ENCODE measurements around the gene SRPK3.

SRPK3 gene

GRCh38 chrX:153769158-153769864, 11.5 kb upstream of the SRPK3 start:
- in situ Hi-C loops (cut with MboI; ENCODE audit: low sequenced_read_pairs) = no loop called here

GRCh38 chrX:153769865-153770600, 10.8 kb upstream of the SRPK3 start:
- in situ Hi-C loops (cut with MboI; ENCODE audit: low sequenced_read_pairs) = no loop called here

DNA sequence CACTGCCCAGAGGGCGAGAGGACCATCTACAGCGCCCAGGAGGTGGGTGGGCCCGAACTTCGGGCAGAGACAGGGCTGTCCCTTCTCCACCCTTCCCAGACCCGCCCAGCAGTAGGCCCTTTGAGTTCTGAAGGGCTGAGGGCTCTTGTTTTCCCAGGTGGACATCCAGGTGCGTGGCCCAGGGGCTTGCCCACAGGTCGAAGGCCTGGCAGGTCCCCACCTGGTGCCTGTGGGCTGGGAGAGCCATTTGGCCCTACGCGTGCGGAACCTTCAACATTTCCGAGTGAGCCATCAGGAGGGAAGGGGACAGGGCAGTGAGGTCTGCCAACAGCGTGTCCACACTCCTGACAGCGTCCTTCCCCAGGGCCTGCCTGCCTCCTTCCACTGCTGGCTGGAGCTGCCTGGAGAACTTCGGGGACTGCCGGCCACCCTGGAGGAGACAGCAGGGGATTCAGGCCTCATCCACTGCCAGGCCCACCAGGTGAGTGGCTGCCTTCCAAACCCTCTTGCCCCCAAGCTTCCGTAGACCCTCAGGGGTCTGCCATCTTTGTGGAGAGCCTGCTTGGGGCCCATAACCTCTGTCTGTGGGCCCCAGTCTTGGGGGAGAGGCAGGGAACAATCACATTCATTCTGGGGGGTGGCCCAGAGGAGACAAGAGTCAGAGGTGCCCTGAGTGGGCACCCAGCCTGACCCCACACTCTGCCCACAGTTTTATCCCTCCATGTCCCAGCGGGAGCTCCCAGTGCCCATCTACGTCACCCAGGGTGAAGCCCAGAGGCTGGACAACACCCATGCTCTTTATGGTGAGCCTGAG, 10.0 kb upstream of the SRPK3 start:
- in situ Hi-C loops (cut with MboI; ENCODE audit: low sequenced_read_pairs) = no loop called here

DNA sequence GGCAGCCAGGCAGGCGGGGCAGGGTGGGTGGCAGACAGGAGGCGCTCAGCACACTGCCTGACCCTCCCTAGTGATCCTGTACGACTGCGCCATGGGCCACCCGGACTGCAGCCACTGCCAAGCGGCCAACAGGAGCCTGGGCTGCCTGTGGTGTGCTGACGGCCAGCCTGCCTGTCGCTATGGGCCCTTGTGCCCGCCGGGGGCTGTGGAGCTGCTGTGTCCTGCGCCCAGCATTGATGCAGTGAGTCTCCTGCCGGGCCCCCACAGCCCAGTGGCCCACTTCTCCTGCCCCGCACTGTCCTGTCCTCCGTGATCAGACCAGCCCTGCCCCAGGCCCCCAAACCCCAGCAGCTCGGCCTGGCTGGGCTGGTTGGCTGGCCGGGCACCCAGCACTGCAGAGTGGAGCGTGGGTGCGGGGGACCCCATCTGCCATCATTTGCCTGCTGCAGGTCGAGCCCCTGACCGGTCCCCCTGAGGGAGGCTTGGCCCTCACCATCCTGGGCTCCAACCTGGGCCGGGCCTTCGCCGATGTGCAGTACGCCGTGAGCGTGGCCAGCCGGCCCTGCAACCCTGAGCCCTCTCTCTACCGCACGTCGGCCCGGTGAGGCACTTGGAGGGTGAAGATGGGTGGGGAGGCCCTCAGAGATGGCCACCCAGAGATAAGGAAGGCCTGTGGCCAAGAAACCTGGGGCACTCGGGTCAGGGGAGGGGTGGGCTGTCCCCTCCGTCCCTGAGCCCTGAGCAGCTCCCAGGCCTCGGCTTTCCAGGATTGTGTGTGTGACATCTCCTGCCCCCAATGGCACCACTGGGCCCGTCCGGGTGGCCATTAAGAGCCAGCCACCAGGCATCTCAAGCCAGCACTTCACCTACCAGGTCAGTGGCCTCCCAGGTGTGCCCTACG, 9.2 kb upstream of the SRPK3 start:
- in situ Hi-C loops (cut with MboI; ENCODE audit: low sequenced_read_pairs) = no loop called here

GRCh38 chrX:153772316-153773217, 8.3 kb upstream of the SRPK3 start:
- in situ Hi-C loops (cut with MboI; ENCODE audit: low sequenced_read_pairs) = no loop called here

DNA sequence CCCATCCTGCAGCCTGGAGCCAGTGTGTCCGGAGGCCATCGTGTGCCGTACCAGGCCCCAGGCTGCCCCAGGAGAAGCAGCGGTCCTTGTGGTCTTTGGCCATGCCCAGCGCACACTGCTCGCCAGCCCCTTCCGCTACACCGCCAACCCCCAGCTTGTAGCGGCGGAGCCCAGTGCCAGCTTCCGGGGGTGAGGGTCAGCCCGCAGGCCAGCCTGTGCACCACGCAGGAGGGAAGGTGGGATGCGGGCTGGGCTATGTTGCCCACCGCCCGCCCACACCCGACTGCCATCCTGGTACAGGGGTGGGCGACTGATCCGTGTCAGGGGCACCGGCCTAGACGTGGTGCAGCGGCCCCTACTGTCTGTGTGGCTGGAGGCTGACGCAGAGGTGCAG, 7.6 kb upstream of the SRPK3 start:
- in situ Hi-C loops (cut with MboI; ENCODE audit: low sequenced_read_pairs) = no loop called here

DNA sequence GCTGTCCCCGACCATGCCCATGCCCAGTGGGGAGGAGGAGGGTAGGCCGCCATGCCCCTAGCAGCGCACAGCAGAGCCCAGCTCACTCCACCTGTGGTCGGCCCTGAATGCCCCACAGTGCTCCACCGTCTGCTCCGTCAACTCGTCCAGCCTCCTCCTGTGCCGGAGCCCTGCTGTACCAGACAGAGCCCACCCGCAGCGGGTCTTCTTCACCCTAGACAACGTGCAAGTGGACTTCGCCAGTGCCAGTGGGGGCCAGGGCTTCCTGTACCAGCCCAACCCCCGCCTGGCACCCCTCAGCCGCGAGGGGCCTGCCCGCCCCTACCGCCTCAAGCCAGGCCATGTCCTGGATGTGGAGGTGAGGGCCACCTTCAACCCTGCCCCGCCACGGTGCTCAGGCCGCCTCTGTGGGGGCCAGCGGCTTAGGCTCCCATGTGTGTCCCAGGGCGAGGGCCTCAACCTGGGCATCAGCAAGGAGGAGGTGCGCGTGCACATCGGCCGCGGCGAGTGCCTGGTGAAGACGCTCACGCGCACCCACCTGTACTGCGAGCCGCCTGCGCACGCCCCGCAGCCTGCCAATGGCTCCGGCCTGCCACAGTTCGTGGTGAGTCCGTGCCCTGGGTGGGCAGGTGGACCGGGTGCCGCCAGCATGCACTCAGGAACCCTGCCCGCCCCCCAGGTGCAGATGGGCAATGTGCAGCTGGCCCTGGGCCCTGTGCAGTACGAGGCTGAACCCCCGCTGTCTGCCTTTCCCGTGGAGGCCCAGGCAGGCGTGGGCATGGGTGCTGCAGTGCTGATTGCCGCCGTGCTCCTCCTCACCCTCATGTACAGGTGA, 6.9 kb upstream of the SRPK3 start:
- in situ Hi-C loops (cut with MboI; ENCODE audit: low sequenced_read_pairs) = no loop called here

DNA sequence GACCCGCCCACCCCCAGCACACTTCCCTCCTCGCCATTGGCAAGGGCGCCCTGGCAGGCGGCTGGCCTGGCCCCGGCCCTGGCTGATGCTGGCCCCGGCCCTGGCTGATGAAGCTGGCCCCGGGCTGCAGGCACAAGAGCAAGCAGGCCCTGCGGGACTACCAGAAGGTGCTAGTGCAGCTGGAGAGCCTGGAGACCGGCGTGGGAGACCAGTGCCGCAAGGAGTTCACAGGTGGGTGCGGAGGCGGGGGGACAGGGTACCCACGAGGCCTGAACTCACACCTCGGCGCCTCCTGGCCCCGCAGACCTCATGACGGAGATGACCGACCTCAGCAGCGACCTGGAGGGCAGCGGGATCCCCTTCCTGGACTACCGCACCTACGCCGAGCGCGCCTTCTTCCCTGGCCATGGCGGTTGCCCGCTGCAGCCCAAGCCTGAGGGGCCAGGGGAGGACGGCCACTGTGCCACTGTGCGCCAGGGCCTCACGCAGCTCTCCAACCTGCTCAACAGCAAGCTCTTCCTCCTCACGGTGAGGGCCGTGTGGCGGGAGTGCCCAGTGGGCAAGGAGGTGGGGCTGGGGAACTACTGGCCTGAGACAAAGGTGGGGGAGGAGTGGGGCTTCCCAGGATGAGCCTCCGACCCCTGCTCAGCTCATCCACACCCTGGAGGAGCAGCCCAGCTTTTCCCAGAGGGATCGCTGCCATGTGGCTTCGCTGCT, 6.1 kb upstream of the SRPK3 start:
- in situ Hi-C loops (cut with MboI; ENCODE audit: low sequenced_read_pairs) = no loop called here

- in situ Hi-C loops (cut with MboI; ENCODE audit: low sequenced_read_pairs) = no loop called here
These were observed 5.3 kb upstream of the SRPK3 start for GRCh38 chrX:153775293-153776119.

DNA sequence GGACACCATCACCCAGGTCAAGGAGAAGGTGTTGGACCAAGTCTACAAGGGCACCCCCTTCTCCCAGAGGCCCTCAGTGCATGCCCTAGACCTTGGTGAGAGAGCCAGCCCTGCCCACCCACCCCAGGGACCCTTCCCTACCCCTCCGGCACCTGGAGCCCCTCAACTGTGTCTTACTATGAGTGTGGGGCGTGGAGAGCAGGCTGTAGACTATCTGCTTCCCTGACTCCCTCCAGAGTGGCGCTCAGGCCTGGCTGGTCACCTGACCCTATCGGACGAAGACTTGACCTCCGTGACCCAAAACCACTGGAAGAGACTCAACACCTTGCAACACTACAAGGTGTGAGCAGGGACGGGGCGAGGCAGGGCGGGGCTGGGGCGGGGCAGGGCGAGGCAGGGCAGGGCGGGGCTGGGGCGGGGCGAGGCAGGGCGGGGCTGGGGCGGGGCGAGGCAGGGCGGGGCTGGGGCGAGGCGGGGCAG, 4.7 kb upstream of the SRPK3 start:
- in situ Hi-C loops (cut with MboI; ENCODE audit: low sequenced_read_pairs) = no loop called here

DNA sequence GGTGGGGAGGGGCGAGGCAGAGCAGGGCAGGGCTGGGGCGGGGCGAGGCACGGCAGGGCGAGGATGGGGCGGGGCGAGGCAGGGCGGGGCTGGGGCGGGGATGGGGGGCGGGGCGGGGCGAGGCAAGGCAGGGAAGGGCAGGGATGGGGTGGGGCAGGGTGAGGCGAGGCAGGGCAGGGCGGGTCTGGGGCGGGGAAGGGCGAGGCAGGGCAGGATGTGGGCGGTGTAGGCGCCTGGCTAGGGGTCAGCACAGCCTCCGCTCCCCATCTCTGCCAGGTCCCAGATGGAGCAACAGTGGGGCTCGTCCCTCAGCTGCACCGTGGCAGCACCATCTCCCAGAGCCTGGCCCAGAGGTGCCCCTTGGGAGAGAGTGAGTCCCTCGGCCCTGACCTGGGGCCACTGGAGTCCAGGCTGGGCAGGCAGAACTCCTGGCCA, 4.2 kb upstream of the SRPK3 start:
- in situ Hi-C loops (cut with MboI; ENCODE audit: low sequenced_read_pairs) = no loop called here

- in situ Hi-C loops (cut with MboI; ENCODE audit: low sequenced_read_pairs) = no loop called here
These were observed 3.4 kb upstream of the SRPK3 start for GRCh38 chrX:153777261-153778090.

DNA sequence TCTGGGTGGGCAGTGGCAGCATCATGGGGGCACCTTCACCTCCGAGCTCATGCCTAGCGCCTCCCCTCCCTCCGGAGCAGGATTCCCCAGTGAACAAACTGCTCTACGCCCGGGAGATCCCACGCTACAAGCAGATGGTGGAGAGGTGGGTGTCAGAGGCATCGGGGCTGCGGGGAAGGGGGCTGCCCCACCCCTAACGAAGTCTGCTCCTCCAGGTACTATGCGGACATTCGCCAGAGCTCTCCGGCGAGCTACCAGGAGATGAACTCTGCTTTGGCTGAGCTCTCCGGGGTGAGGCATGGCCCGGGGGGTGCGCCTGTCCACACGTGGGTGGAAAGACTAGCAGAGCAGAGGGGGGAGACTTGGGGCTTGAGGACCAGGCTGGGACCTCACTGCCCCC, 2.7 kb upstream of the SRPK3 start:
- in situ Hi-C loops (cut with MboI; ENCODE audit: low sequenced_read_pairs) = no loop called here

DNA sequence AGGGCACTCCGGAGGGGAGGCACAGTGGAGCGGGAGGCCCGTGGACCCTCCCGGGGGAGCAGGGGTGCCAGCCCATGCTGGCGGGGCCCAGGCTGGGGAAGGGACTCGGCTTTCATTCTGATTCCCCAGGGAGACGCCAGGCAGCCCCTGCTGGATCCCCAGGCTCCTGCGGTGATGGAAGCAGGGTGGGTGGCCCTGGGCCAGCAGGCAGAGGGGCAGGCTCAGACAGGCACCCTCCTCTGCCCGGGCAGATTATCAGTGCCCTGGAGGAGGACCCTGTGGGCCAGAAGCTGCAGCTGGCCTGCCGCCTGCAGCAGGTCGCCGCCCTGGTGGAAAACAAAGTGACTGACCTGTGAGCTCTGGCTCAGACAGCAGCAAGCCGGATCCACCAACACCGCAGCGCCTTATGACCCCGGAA, 2.1 kb upstream of the SRPK3 start:
- in situ Hi-C loops (cut with MboI; ENCODE audit: low sequenced_read_pairs) = no loop called here

DNA sequence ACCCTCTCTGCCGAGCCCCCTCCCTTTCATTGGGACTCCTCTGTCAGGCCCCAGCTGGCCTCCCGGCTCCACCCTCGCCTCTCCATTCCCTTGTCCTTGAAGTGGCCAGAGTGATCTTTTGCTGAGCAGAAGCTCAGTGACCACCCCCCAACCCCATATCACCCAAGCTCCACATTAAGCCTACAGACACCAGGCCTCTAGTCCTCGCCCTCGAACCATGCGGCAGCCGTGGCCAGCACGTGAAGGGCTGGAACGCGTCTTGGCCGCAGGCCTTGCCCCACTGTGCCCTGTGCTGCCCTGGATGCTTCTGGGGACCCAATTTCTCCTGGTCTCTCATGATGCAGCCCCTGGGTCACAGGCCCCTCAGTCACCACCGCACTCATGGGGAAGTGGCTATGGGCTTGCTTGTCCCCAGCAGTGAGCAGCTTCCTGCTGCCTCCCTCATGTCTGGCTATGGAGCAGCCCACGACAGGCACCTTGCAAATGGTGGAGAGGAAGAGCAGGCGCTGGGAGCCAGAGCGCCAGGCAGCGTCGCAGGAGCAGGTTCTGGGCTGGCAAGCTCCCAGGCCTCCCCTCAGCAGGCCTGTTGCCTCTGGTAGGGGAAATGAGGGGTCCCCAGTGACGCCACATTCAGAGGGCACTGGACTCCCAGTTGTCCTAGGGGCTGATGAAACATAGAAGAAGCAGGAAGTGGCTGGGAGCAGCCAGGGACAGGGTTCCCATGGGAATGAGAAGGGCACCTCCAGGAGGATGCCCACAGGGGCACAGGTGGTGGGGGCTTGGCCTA, 757 bp upstream of the SRPK3 start:
- in situ Hi-C loops (cut with MboI; ENCODE audit: low sequenced_read_pairs) = no loop called here
